Parathyroid adenoma (tissue), 2 donors: Measurements from ENCODE around the gene YWHAE.
"Not testable (repeated sequence)": the region's sequence is repeated elsewhere in the genome, so short reads cannot be mapped to it uniquely, and the experiment has no call there.

Experiments
- H2AFZ ChIP-seq: fragments of 300-600 bp; sonication (generic); one replicate; pipeline ENCODE4 v1.7.0; 2017; ENCODE audit warnings: antibody characterized with exemption, mild to moderate bottlenecking
- H3K27ac ChIP-seq: fragments of 300-600 bp; sonication (generic); one replicate; pipeline ENCODE4 v1.7.0; 2017
- H3K27me3 ChIP-seq: fragments of 300-600 bp; sonication (generic); one replicate; pipeline ENCODE4 v1.7.0; 2017; ENCODE audit warnings: low read length; ENCODE audit not compliant: control insufficient read depth, insufficient read depth
- H3K36me3 ChIP-seq: fragments of 300-600 bp; sonication (generic); one replicate; pipeline ENCODE4 v1.7.0; 2017; ENCODE audit warnings: low read length; ENCODE audit not compliant: control insufficient read depth, insufficient read depth
- H3K4me1 ChIP-seq: fragments of 300-600 bp; sonication (generic); one replicate; pipeline ENCODE4 v1.7.0; 2017; ENCODE audit warnings: control low read depth
- H3K4me2 ChIP-seq: fragments of 300-600 bp; sonication (generic); one replicate; pipeline ENCODE4 v1.7.0; 2017; ENCODE audit warnings: low read length
- H3K4me3 ChIP-seq: fragments of 300-600 bp; sonication (generic); one replicate; pipeline ENCODE4 v1.7.0; 2017; ENCODE audit warnings: low read depth, low read length
- H3K79me2 ChIP-seq: fragments of 300-600 bp; sonication (generic); one replicate; pipeline ENCODE4 v1.7.0; 2017; ENCODE audit warnings: control low read depth
- H3K9ac ChIP-seq: fragments of 300-600 bp; sonication (generic); one replicate; pipeline ENCODE4 v1.7.0; 2017; ENCODE audit warnings: mild to moderate bottlenecking
- H3K9me3 ChIP-seq: fragments of 300-600 bp; sonication (generic); one replicate; pipeline ENCODE4 v1.7.0; 2017; ENCODE audit warnings: low read length; ENCODE audit not compliant: control insufficient read depth
- TF ChIP-seq, protein P1 (sequence below): fragments of 300-600 bp; sonication (generic); IDR thresholded peaks from one replicate; pipeline ENCODE4 v1.7.0; 2017; ENCODE audit warnings: antibody characterized with exemption, mild to moderate bottlenecking
- donor health status: primary hyperparathyroidism.

Gene YWHAE

DNA sequence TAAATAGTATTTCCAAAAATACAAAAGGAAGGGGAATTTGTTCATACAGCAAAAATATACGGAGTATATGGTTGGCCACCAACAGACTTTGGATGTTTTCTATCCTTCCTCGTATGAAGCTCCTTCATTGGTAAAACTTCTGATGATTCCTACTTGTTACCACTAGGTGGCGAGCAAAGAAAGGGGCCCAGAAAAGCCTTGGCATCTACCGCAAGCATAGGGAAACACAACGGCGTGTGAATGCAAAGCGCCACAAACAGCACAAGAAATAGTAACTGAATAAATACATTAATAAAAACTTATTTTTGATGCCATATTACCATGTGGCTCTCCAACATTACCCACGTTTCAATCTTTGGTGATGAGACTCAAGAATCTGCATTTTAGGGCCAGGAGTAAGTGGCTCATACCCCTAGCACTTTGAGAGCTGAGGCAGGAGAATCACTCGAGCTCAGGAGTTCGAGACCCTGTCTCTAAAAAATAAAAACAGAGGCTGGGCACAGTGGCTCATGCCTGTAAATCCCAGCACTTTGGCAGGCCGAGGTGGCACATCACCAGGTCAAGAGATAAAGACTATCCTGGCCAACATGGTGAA lies 34.5 kb downstream of the YWHAE start:
- no peak overlapping the region for H3K4me3 ChIP-seq
- TF ChIP-seq, protein P1, sequence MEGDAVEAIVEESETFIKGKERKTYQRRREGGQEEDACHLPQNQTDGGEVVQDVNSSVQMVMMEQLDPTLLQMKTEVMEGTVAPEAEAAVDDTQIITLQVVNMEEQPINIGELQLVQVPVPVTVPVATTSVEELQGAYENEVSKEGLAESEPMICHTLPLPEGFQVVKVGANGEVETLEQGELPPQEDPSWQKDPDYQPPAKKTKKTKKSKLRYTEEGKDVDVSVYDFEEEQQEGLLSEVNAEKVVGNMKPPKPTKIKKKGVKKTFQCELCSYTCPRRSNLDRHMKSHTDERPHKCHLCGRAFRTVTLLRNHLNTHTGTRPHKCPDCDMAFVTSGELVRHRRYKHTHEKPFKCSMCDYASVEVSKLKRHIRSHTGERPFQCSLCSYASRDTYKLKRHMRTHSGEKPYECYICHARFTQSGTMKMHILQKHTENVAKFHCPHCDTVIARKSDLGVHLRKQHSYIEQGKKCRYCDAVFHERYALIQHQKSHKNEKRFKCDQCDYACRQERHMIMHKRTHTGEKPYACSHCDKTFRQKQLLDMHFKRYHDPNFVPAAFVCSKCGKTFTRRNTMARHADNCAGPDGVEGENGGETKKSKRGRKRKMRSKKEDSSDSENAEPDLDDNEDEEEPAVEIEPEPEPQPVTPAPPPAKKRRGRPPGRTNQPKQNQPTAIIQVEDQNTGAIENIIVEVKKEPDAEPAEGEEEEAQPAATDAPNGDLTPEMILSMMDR, result peak; percentile 93
- H3K4me2 ChIP-seq, result no peak overlapping the region
- no peaks in the 10 kb centered on the region for H3K36me3 ChIP-seq
- H2AFZ ChIP-seq, result no peak overlapping the region
- no peaks in the 10 kb centered on the region for H3K27me3 ChIP-seq
- H3K9ac ChIP-seq, result no peak overlapping the region
- no peaks in the 10 kb centered on the region for H3K9me3 ChIP-seq
- H3K4me1 ChIP-seq, result peaks cover 14% of the 10 kb centered on the region
- H3K27ac ChIP-seq, result no peak overlapping the region
- H3K79me2 ChIP-seq, result peaks cover 61% of the 10 kb centered on the region

DNA sequence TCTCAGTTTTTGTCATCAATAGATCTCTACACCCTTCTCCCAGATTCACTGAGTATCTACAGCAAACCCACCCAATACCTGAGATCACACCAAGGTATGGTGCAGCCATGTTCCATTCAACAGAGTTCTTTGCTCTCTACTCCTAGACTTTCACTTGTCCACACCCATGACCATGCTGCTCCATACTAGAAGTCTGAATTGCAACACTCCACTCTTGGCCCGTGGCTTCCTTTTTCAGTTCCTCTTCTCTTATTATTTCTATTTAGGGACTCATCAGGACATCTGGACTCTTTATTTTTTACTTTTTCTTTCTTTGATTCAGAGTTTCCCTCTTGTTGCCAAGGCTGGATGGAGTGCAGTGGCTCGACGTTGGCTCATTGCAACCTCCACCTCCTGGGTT lies 37.1 kb downstream of the YWHAE start:
- TF ChIP-seq, protein P1, result no peak
- Histone ChIP-seq H3K27ac (no peak overlapping the region), H3K9me3 (no peaks in the 10 kb centered on the region), H3K4me3 (no peak overlapping the region), H3K4me2 (no peak overlapping the region), H3K27me3 (no peaks in the 10 kb centered on the region), H3K79me2 (peaks cover 56% of the 10 kb centered on the region), H3K4me1 (peaks cover 14% of the 10 kb centered on the region), H3K36me3 (no peaks in the 10 kb centered on the region), H3K9ac (no peak overlapping the region), H2AFZ (no peak overlapping the region)

DNA sequence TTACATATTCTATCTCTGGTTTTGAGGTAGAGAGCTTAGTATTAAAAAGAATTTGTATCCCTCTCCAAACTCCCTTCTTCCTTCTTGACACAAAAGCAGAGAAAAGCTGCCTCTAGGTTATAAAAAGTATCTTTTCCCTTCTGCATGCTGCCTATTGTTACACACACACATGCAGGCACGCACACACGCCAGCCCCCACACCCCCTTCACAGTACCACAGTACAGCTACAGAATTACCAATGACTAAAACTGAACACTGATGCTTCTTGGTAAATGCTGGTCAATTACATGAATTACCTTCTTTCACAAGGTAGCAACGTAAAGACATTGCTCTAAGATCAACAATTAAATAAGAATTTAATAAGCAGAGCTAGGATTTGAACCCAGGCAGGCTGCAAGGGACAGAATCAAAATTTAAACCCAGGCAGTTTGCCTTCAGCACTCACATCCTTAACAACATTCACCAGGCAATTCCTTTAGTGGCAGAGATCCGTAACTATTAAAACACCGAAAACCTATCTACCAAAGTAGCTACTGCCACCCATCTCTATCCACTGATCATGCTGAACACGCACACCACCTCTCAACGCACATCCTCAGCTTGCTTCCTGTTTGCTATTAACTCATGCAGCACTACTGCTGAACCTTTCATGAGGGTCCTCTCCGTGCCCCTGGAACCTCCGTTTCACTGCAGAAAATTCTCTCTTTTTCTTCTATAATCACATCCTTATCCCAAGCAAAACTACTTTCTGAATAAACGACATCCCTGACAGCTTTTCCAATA lies 37.8 kb downstream of the YWHAE start:
- Histone ChIP-seq H3K4me1 (peaks cover 14% of the 10 kb centered on the region), H3K9ac (no peak overlapping the region)

DNA sequence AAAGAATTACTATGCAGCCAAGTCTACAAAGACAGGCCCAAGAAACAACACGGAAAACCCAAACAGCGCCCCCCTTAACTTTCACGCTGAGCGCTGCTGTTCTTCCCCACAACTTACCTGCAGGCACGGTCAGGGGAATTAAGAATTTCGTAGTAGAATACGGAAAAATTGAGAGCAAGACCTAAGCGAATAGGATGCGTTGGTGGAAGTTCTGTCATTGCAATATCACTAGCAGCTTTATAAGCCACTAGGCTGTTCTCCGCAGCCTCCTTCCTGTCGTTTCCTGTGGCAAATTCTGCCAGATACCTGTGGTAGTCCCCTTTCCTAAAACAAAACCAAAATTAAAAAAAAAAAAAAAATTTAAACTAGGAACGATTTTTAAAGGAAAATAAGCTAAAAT lies 39.0 kb downstream of the YWHAE start:
- Histone ChIP-seq H3K79me2 (peaks cover 53% of the 10 kb centered on the region), H2AFZ (no peak overlapping the region), H3K4me3 (no peak overlapping the region), H3K9ac (no peak overlapping the region), H3K4me1 (peaks cover 14% of the 10 kb centered on the region), H3K27me3 (no peaks in the 10 kb centered on the region), H3K4me2 (no peak overlapping the region), H3K27ac (no peak overlapping the region), H3K36me3 (no peaks in the 10 kb centered on the region), H3K9me3 (no peaks in the 10 kb centered on the region)
- TF ChIP-seq, protein P1, result no peak

More for the DNA sequence above, 37.8 kb downstream of the YWHAE start:
- H3K4me2 ChIP-seq, result no peak overlapping the region
- H3K27me3 ChIP-seq, result no peaks in the 10 kb centered on the region
- no peak overlapping the region for H3K27ac ChIP-seq
- no peak overlapping the region for H3K4me3 ChIP-seq
- H3K36me3 ChIP-seq, result no peaks in the 10 kb centered on the region
- TF ChIP-seq, protein P1, result no peak
- no peak overlapping the region for H2AFZ ChIP-seq
- H3K79me2 ChIP-seq, result peaks cover 55% of the 10 kb centered on the region
- H3K9me3 ChIP-seq, result no peaks in the 10 kb centered on the region

DNA sequence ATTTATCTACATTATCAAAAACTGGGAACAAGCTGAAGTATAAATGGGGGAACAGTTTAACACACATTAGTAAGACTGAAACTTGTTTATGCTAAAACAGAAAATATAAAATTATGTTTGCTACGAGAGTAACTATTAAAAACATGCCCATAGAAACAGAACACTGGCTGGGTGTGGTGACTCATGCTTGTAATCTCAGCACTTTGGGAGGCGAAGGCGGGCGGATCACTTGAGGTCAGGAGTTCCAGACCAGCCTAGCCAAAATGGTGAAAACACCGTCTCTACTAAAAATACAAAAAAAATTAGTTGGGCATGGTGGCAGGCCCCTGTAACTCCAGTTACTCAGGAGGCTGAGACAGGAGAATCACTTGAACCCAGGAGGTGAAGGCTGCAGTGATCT lies 39.7 kb downstream of the YWHAE start:
- not testable (repeated sequence) for H3K4me2 ChIP-seq, H3K9ac ChIP-seq, H2AFZ ChIP-seq, H3K27me3 ChIP-seq, H3K27ac ChIP-seq, H3K9me3 ChIP-seq, H3K4me3 ChIP-seq, H3K36me3 ChIP-seq
- peaks cover 47% of the 10 kb centered on the region for H3K79me2 ChIP-seq
- H3K4me1 ChIP-seq, result peaks cover 11% of the 10 kb centered on the region
